Measurements from ENCODE around the gene ALDH1A1. TPM values are rescaled to one million over a fixed set of nuclear protein-coding genes. Genes with fewer than 3 reads are reported as not detected.

The ALDH1A1 gene
- polyA plus RNA-seq, 1 donor (not counting 4 experiments of a cell fraction or from before 2014, with no cell fraction given) = 0.08 TPM

- DNase-seq (ENCODE audit: low read depth, low spot score) = no peak
- H3K4me1 ChIP-seq (ENCODE audit: control insufficient read depth, extremely low read depth, insufficient read depth, low read length) = no peaks in the 10 kb centered on the region
Observed at GRCh38 chr9:72936679-72937078, 16.2 kb downstream of the ALDH1A1 start.

GRCh38 chr9:72936266-72936665 is 16.6 kb downstream of the ALDH1A1 start:
- Histone ChIP-seq H3K4me2 (ENCODE audit: control insufficient read depth, extremely low read depth, insufficient read depth, low read depth, low read length) (no peak overlapping the region), H3K4me3 (ENCODE audit: control insufficient read depth in 2 of 3, extremely low read depth in 1 of 3, insufficient read depth in 2 of 3, low read depth in 1 of 3, low read length in 3 of 3) (no peak overlapping the region), H3K4me1 (ENCODE audit: control insufficient read depth, extremely low read depth, insufficient read depth, low read length) (no peaks in the 10 kb centered on the region), H4K20me1 (ENCODE audit: control insufficient read depth, extremely low read depth, insufficient read depth, low read length) (no peaks in the 10 kb centered on the region), H3K79me2 (ENCODE audit: control insufficient read depth, insufficient read depth, low read length) (no peaks in the 10 kb centered on the region), H3K27ac (ENCODE audit: control insufficient read depth, insufficient read depth, low read length) (no peak overlapping the region), H3K9ac (ENCODE audit: control insufficient read depth, extremely low read depth, insufficient read depth, low read length) (no peak overlapping the region), H3K36me3 (ENCODE audit: control insufficient read depth in 2 of 2, extremely low read depth in 1 of 2, insufficient read depth in 2 of 2, low read length in 2 of 2) (no peaks in the 10 kb centered on the region), H2AFZ (ENCODE audit: control insufficient read depth, low read length) (no peak overlapping the region), H3K9me1 (ENCODE audit: control insufficient read depth, extremely low read depth, insufficient read depth, low read length) (no peaks in the 10 kb centered on the region), H3K9me3 (ENCODE audit: control insufficient read depth, low read depth, low read length) (no peaks in the 10 kb centered on the region), H3K27me3 (ENCODE audit: control insufficient read depth, extremely low read depth, insufficient read depth, low read length) (no peaks in the 10 kb centered on the region)
- DNase-seq (ENCODE audit: low read depth, low spot score) (no peak), FAIRE-seq (no peak)
- TF ChIP-seq CTCF (optimal IDR thresholded peaks at IDR 0.05 in 1 of 3, IDR thresholded peaks at IDR 0.05 in 1 of 3, conservative IDR thresholded peaks at IDR 0.05 in 1 of 3; ENCODE audit: extremely low read depth in 1 of 3, insufficient read depth in 2 of 3, low read length in 3 of 3) (no peak), EZH2 (IDR thresholded peaks at IDR 0.05; ENCODE audit: low read length) (no peak)
- dilution Hi-C loops (cut with MboI; ENCODE audit: extremely low pct_ligation_motif_present, low sequenced_read_pairs) = no loop called here

More at GRCh38 chr9:72936679-72937078, 16.2 kb downstream of the ALDH1A1 start:
- Histone ChIP-seq H3K4me3 (ENCODE audit: control insufficient read depth in 2 of 3, extremely low read depth in 1 of 3, insufficient read depth in 2 of 3, low read depth in 1 of 3, low read length in 3 of 3) (no peak overlapping the region), H3K79me2 (ENCODE audit: control insufficient read depth, insufficient read depth, low read length) (no peaks in the 10 kb centered on the region), H3K9me3 (ENCODE audit: control insufficient read depth, low read depth, low read length) (no peaks in the 10 kb centered on the region), H3K9ac (ENCODE audit: control insufficient read depth, extremely low read depth, insufficient read depth, low read length) (no peak overlapping the region), H3K4me2 (ENCODE audit: control insufficient read depth, extremely low read depth, insufficient read depth, low read depth, low read length) (no peak overlapping the region), H3K36me3 (ENCODE audit: control insufficient read depth in 2 of 2, extremely low read depth in 1 of 2, insufficient read depth in 2 of 2, low read length in 2 of 2) (no peaks in the 10 kb centered on the region), H3K9me1 (ENCODE audit: control insufficient read depth, extremely low read depth, insufficient read depth, low read length) (no peaks in the 10 kb centered on the region), H3K27me3 (ENCODE audit: control insufficient read depth, extremely low read depth, insufficient read depth, low read length) (no peaks in the 10 kb centered on the region), H2AFZ (ENCODE audit: control insufficient read depth, low read length) (no peak overlapping the region), H4K20me1 (ENCODE audit: control insufficient read depth, extremely low read depth, insufficient read depth, low read length) (no peaks in the 10 kb centered on the region), H3K27ac (ENCODE audit: control insufficient read depth, insufficient read depth, low read length) (no peak overlapping the region)
- no peak for TF ChIP-seq EZH2 (IDR thresholded peaks at IDR 0.05; ENCODE audit: low read length)
- dilution Hi-C loops (cut with MboI; ENCODE audit: extremely low pct_ligation_motif_present, low sequenced_read_pairs) = no loop called here
- FAIRE-seq = no peak

- H3K9me1 ChIP-seq (ENCODE audit: control insufficient read depth, extremely low read depth, insufficient read depth, low read length) = no peaks in the 10 kb centered on the region
- no peak overlapping the region for H3K27ac ChIP-seq (ENCODE audit: control insufficient read depth, insufficient read depth, low read length)
- FAIRE-seq = no peak
- no peaks in the 10 kb centered on the region for H3K36me3 ChIP-seq (ENCODE audit: control insufficient read depth in 2 of 2, extremely low read depth in 1 of 2, insufficient read depth in 2 of 2, low read length in 2 of 2)
- no peaks in the 10 kb centered on the region for H3K27me3 ChIP-seq (ENCODE audit: control insufficient read depth, extremely low read depth, insufficient read depth, low read length)
- H3K4me3 ChIP-seq (ENCODE audit: control insufficient read depth in 2 of 3, extremely low read depth in 1 of 3, insufficient read depth in 2 of 3, low read depth in 1 of 3, low read length in 3 of 3) = no peak overlapping the region
- no peaks in the 10 kb centered on the region for H3K79me2 ChIP-seq (ENCODE audit: control insufficient read depth, insufficient read depth, low read length)
- no peak for DNase-seq (ENCODE audit: low read depth, low spot score)
- H3K4me2 ChIP-seq (ENCODE audit: control insufficient read depth, extremely low read depth, insufficient read depth, low read depth, low read length) = no peak overlapping the region
- TF ChIP-seq EZH2 (IDR thresholded peaks at IDR 0.05; ENCODE audit: low read length) (no peak), CTCF (optimal IDR thresholded peaks at IDR 0.05 in 1 of 3, IDR thresholded peaks at IDR 0.05 in 1 of 3, conservative IDR thresholded peaks at IDR 0.05 in 1 of 3; ENCODE audit: extremely low read depth in 1 of 3, insufficient read depth in 2 of 3, low read length in 3 of 3) (no peak)
- no peaks in the 10 kb centered on the region for H3K9me3 ChIP-seq (ENCODE audit: control insufficient read depth, low read depth, low read length)
- no peak overlapping the region for H2AFZ ChIP-seq (ENCODE audit: control insufficient read depth, low read length)
- H3K4me1 ChIP-seq (ENCODE audit: control insufficient read depth, extremely low read depth, insufficient read depth, low read length) = no peaks in the 10 kb centered on the region
- no peak overlapping the region for H3K9ac ChIP-seq (ENCODE audit: control insufficient read depth, extremely low read depth, insufficient read depth, low read length)
- dilution Hi-C loops (cut with MboI; ENCODE audit: extremely low pct_ligation_motif_present, low sequenced_read_pairs) = no loop called here
- no peaks in the 10 kb centered on the region for H4K20me1 ChIP-seq (ENCODE audit: control insufficient read depth, extremely low read depth, insufficient read depth, low read length)
Observed at GRCh38 chr9:72935595-72935994, 17.3 kb downstream of the ALDH1A1 start.
